Ishikawa (cell line): ENCODE data around the gene OR2T34.

Source experiments
- CEBPB ChIP-seq: IDR thresholded peaks from 2 replicates; pipeline ENCODE4 v1.6.1; 2012
- CREB1 ChIP-seq: IDR thresholded peaks from 2 replicates; pipeline ENCODE4 v1.6.1; 2012; ENCODE audit warnings: low read depth
- EGR1 ChIP-seq: IDR thresholded peaks from 2 replicates; pipeline ENCODE4 v1.6.1; 2012
- EP300 ChIP-seq: IDR thresholded peaks from 2 replicates; pipeline ENCODE4 v1.6.1; 2012; ENCODE audit warnings: borderline replicate concordance
- FOXM1 ChIP-seq: IDR thresholded peaks from 2 replicates; pipeline ENCODE4 v1.6.1; 2012; ENCODE audit warnings: low read depth, borderline replicate concordance
- MAX ChIP-seq: IDR thresholded peaks from 2 replicates; pipeline ENCODE4 v1.6.1; 2012
- NFIC ChIP-seq: IDR thresholded peaks from 2 replicates; pipeline ENCODE4 v1.6.1; 2012
- RAD21 ChIP-seq: IDR thresholded peaks from 2 replicates; pipeline ENCODE4 v1.6.1; 2012; ENCODE audit warnings: low read depth
- REST ChIP-seq: IDR thresholded peaks from 2 replicates; pipeline ENCODE4 v1.6.1; 2012; ENCODE audit warnings: low read depth, mild to moderate bottlenecking
- TAF1 ChIP-seq: IDR thresholded peaks from 2 replicates; pipeline ENCODE4 v1.6.1; 2012; ENCODE audit warnings: low read depth, mild to moderate bottlenecking
- TCF12 ChIP-seq: IDR thresholded peaks from 2 replicates; pipeline ENCODE4 v1.6.1; 2012; ENCODE audit warnings: low read depth
- TEAD4 ChIP-seq: IDR thresholded peaks from 2 replicates; pipeline ENCODE4 v1.6.1; 2012
- USF1 ChIP-seq: IDR thresholded peaks from 2 replicates; pipeline ENCODE4 v1.6.1; 2012
- YY1 ChIP-seq: IDR thresholded peaks from 2 replicates; pipeline ENCODE4 v1.6.1; 2012; ENCODE audit warnings: low read depth
- ZBTB7A ChIP-seq: IDR thresholded peaks from 2 replicates; pipeline ENCODE4 v1.6.1; 2012; ENCODE audit warnings: low read depth

Gene OR2T34

GRCh38 chr1:248618119-248618518 is 43.6 kb upstream of the OR2T34 start:
- TF ChIP-seq CEBPB, result no peak
- TF ChIP-seq ZBTB7A, result no peak
- no peak for TF ChIP-seq RAD21
- no peak for TF ChIP-seq NFIC
- no peak for TF ChIP-seq TEAD4
- TF ChIP-seq FOXM1, result no peak
- TF ChIP-seq TCF12, result no peak
- TF ChIP-seq CREB1, result no peak
- no peak for TF ChIP-seq USF1

- TF ChIP-seq TCF12 (no peak), CREB1 (no peak), ZBTB7A (no peak), REST (no peak), EP300 (no peak), USF1 (no peak), CEBPB (no peak), MAX (no peak), RAD21 (no peak), EGR1 (no peak)
Measured at GRCh38 chr1:248613742-248614141, 39.2 kb upstream of the OR2T34 start.

GRCh38 chr1:248611883-248612414 is 37.4 kb upstream of the OR2T34 start:
- TF ChIP-seq NFIC (no peak), TAF1 (no peak), TCF12 (no peak), USF1 (no peak), TEAD4 (no peak), ZBTB7A (no peak), REST (no peak), RAD21 (no peak), CREB1 (no peak), FOXM1 (no peak), MAX (no peak), YY1 (no peak), EGR1 (no peak), CEBPB (no peak), EP300 (no peak)

GRCh38 chr1:248610301-248610700 is 35.7 kb upstream of the OR2T34 start:
- TF ChIP-seq YY1 (no peak), TCF12 (no peak), CREB1 (no peak), CEBPB (no peak), EP300 (no peak), TEAD4 (no peak), REST (no peak), NFIC (no peak), TAF1 (no peak), RAD21 (no peak), EGR1 (no peak), MAX (no peak), USF1 (no peak)
